Left colon (tissue), 2 donors: ENCODE measurements around the gene NR3C1. TPM values are rescaled to one million over a fixed set of nuclear protein-coding genes. Genes with fewer than 3 reads are reported as not detected.

Experiments
- ATAC-seq: fragments of 200-7000 bp; cut with Tn5 transposase; one replicate; pipeline ENCODE4 v1.9.1; 2020; ENCODE audit warnings: mild to moderate bottlenecking, moderate library complexity
- DNase-seq, 2 donors: peaks; one replicate each; pipeline ENCODE4 v3.0.0-alpha.2; 2020
- intact Hi-C, 2 donors: fragments of 100-400 bp; cut with DNase I in 1 of 2; cut with micrococcal nuclease in 1 of 2; formaldehyde crosslinking; loops; one replicate each; pipeline versions ENCODE4 v1.11.2 to v1.14.0; 2022; cut with DNase I, micrococcal nuclease
- total RNA-seq, 2 donors: library from RNA; stranded (reverse); fragmentation: NEBNext Ultra II Directional; extraction: Animal tissue kit (Norgen Biotek cat#: 25700); gene quantifications; one replicate each; pipeline ENCODE4 v1.2.1, GENCODE V29; 2021
- donor health status: DM: no; HTN: no; CAD: no.
- donor health status: DM: yes; HTN: yes; CAD: no.

Gene NR3C1
- total RNA-seq, 2 donors from 2014 or later = 19.9 to 26.3 TPM

GRCh38 chr5:143231973-143232812, 171.3 kb downstream of the NR3C1 start:
- no peak for DNase-seq
- ATAC-seq = no peak
- intact Hi-C loops = no loop called here

GRCh38 chr5:143231416-143231815, 172.1 kb downstream of the NR3C1 start:
- ATAC-seq (no peak), DNase-seq (no peak)

GRCh38 chr5:143230676-143230996, 172.8 kb downstream of the NR3C1 start:
- DNase-seq = no peak
- intact Hi-C loops = no loop called here
- ATAC-seq = no peak

More at GRCh38 chr5:143231416-143231815, 172.1 kb downstream of the NR3C1 start:
- intact Hi-C loops = no loop called here

- DNase-seq = no peak
- peak; percentile 17 for ATAC-seq
- intact Hi-C loops = no loop called here
These were observed 173.4 kb downstream of the NR3C1 start for GRCh38 chr5:143229896-143230675.

- ATAC-seq (peak; percentile 24), DNase-seq (no peak)
- intact Hi-C loops = no loop called here
These were observed 174.0 kb downstream of the NR3C1 start for GRCh38 chr5:143229426-143229895.

GRCh38 chr5:143228597-143229293, 174.7 kb downstream of the NR3C1 start:
- DNase-seq (no peak), ATAC-seq (no peak)
- intact Hi-C loops = no loop called here
